ENCODE measurements around the gene CACNA1S.

DNA sequence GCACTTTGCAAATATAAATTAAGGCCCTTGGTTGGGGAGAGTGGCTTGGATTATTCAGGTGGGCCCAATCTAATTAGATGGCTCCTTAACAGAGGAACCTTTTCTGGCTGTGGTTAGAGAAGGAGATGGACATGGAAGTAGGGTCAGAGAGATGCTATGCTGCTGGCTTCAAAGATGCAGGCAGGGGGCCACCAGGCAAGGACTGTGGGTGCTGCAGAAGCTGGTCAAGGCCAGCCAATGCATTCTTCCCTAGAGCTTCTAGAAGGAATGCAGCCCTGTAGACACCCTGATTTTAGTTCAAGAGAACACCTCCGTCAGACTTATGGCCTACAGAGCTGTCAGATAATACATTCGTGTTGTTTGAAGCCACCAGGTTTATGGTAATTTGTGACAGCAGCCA is 45.7 kb upstream of the CACNA1S start:
- TF ChIP-seq SP1 (IDR thresholded peaks at IDR 0.05; ENCODE audit: low read depth, low read length): no peak
- TF ChIP-seq TAF1 (IDR thresholded peaks at IDR 0.05; ENCODE audit: low read depth, low read length): no peak
- TF ChIP-seq, protein P1, sequence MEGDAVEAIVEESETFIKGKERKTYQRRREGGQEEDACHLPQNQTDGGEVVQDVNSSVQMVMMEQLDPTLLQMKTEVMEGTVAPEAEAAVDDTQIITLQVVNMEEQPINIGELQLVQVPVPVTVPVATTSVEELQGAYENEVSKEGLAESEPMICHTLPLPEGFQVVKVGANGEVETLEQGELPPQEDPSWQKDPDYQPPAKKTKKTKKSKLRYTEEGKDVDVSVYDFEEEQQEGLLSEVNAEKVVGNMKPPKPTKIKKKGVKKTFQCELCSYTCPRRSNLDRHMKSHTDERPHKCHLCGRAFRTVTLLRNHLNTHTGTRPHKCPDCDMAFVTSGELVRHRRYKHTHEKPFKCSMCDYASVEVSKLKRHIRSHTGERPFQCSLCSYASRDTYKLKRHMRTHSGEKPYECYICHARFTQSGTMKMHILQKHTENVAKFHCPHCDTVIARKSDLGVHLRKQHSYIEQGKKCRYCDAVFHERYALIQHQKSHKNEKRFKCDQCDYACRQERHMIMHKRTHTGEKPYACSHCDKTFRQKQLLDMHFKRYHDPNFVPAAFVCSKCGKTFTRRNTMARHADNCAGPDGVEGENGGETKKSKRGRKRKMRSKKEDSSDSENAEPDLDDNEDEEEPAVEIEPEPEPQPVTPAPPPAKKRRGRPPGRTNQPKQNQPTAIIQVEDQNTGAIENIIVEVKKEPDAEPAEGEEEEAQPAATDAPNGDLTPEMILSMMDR (IDR thresholded peaks at IDR 0.05; ENCODE audit: control extremely low read depth in 1 of 3, insufficient read depth in 1 of 3, low read depth in 1 of 3, low read length in 3 of 3): no peak
- TF ChIP-seq ZNF274 (IDR thresholded peaks at IDR 0.05; ENCODE audit: borderline replicate concordance, extremely low read depth, low read length): no peak
- TF ChIP-seq RFX5 (IDR thresholded peaks at IDR 0.05; ENCODE audit: borderline replicate concordance, low read depth, low read length): no peak
- TF ChIP-seq EGR1 (IDR thresholded peaks at IDR 0.05; ENCODE audit: borderline replicate concordance, low read depth, low read length): no peak
- TF ChIP-seq POLR2A (IDR thresholded peaks at IDR 0.05; ENCODE audit: control extremely low read depth in 1 of 2, low read depth in 2 of 2, low read length in 2 of 2): no peak
- TF ChIP-seq SRF (IDR thresholded peaks at IDR 0.05; ENCODE audit: low read depth, low read length): no peak
- TF ChIP-seq MAFK (IDR thresholded peaks at IDR 0.05; ENCODE audit: low read depth, low read length): no peak
- no peak for TF ChIP-seq SIN3A (conservative IDR thresholded peaks at IDR 0.05 in 1 of 2, IDR thresholded peaks at IDR 0.05 in 1 of 2; ENCODE audit: low read depth in 1 of 2, low read length in 2 of 2)
- TF ChIP-seq, protein P2, sequence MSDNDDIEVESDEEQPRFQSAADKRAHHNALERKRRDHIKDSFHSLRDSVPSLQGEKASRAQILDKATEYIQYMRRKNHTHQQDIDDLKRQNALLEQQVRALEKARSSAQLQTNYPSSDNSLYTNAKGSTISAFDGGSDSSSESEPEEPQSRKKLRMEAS (IDR thresholded peaks at IDR 0.05): no peak

All from H1 (cell line).